ENCODE data around the gene TMEM158.

TMEM158 gene

GRCh38 chr3:45204136-45204535 lies 22.0 kb downstream of the TMEM158 start:
- DNase-seq (ENCODE audit: low read depth) = peak; percentile 78
- TF ChIP-seq CTCF (conservative IDR thresholded peaks at IDR 0.05; ENCODE audit: low read length) = no peak

GRCh38 chr3:45199837-45200648 lies 26.0 kb downstream of the TMEM158 start:
- TF ChIP-seq CTCF (conservative IDR thresholded peaks at IDR 0.05; ENCODE audit: low read length) = no peak
- H3K4me3 ChIP-seq (ENCODE audit: low read length) = no peak overlapping the region
- DNase-seq (ENCODE audit: low read depth) = peak; percentile 99

More at GRCh38 chr3:45204136-45204535, 22.0 kb downstream of the TMEM158 start:
- no peak overlapping the region for H3K4me3 ChIP-seq (ENCODE audit: low read length)

DNA sequence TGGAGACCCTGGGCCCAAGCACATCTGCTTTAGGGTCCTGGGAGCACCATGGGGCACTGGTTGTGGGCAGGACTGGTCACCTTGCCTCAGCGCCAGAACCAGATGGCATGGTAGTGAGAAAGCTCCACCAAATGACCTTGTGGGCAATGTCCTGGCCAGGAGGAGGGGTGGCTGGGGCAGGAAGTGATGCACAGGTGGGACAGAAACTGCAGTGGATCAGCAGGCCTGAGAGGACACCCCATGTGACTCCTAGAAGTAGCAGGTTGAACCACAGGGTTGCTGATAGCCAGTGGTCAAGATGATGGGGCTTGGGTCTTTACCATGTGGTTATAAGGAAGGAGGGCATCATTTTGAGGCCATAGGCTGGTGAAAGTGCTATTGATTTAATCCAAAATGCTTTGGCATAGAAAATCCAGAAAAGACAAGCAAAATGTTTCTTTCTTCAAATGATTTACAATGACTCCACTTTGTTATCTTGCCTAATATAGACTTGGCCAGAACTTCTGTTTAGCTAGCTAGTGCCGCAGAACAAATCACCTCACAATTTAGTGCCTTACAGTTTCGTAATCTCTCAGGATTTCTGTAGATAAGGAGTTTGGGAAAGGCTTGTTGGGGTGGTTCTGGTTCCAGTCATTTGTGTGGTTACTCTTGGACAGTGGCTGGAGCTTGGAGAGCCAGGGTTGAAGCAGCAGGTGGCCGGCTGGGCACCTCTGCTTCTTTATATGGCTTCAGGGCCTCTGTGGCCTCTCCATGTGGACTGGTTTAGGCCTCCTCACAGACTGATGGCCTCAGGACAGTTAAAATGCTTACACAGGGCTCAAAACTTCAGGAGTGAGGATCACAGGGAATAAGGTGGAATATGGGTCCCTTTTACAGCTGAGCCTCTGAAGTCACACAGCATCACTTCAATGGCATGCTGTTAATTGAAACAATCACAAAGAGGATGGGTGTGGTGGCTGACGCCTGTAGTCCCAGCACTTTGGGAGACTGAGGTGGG lies 27.5 kb downstream of the TMEM158 start:
- no peak for TF ChIP-seq CTCF (conservative IDR thresholded peaks at IDR 0.05; ENCODE audit: low read length)
- DNase-seq (ENCODE audit: low read depth) = no peak
- no peak overlapping the region for H3K4me3 ChIP-seq (ENCODE audit: low read length)

GRCh38 chr3:45194791-45195190 lies 31.3 kb downstream of the TMEM158 start:
- no peak for DNase-seq (ENCODE audit: low read depth)
- no peak overlapping the region for H3K4me3 ChIP-seq (ENCODE audit: low read length)
- TF ChIP-seq CTCF (conservative IDR thresholded peaks at IDR 0.05; ENCODE audit: low read length) = no peak

DNA sequence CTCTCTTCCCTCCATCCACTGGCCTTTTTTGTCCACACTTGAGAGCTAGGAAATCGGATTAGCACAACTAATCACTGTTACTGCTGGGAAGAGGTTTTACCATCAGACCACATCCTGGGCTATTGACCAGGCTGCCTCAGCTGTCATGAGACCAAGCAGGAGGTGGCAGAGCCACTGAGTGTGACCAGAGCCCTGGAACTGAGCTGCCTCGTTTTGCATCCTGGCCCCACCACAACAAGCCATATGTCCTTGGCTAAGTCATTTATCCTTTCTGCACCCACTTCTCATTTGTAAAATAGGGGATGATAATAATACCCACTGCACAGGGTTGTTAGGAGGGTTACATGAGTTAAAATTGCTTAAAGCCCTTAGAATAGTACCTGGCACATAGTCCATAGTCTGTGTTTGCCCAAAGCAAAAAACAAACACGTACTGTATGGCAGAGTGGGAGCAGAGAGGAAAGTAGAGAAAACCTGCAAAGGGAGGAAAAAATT lies 34.1 kb downstream of the TMEM158 start:
- DNase-seq (ENCODE audit: low read depth) = no peak
- no peak for TF ChIP-seq CTCF (conservative IDR thresholded peaks at IDR 0.05; ENCODE audit: low read length)
- H3K4me3 ChIP-seq (ENCODE audit: low read length) = no peak overlapping the region

GRCh38 chr3:45191424-45191823 lies 34.7 kb downstream of the TMEM158 start:
- no peak for DNase-seq (ENCODE audit: low read depth)
- TF ChIP-seq CTCF (conservative IDR thresholded peaks at IDR 0.05; ENCODE audit: low read length) = no peak
- H3K4me3 ChIP-seq (ENCODE audit: low read length) = no peak overlapping the region
